Measurements from ENCODE around the gene KRTAP19-2. TPM values are rescaled to one million over a fixed set of nuclear protein-coding genes. Genes with fewer than 3 reads are reported as not detected.

Gene KRTAP19-2
- total RNA-seq, 1 donor from 2014 or later = not detected

GRCh38 chr21:30491963-30492428 is 4.8 kb upstream of the KRTAP19-2 start, which contains the start of gene KRTAP19-3:
Gene KRTAP19-3, minus strand, starts transcription at chr21:30492013. Its CDS starts 56 bp downstream, at chr21:30491957.
- ATAC-seq = no peak
- Histone ChIP-seq H3K4me3 (no peak within 1 kb of the TSS), H3K4me1 (no peaks in the 10 kb centered on the region), H3K36me3 (no peaks in the 10 kb centered on the region), H3K27me3 (no peaks in the 10 kb centered on the region), H3K9me3 (no peaks in the 10 kb centered on the region), H3K27ac (no peak within 1 kb of the TSS)
- intact Hi-C loops (cut with DNase I) = no loop called here
- TF ChIP-seq, protein P1, sequence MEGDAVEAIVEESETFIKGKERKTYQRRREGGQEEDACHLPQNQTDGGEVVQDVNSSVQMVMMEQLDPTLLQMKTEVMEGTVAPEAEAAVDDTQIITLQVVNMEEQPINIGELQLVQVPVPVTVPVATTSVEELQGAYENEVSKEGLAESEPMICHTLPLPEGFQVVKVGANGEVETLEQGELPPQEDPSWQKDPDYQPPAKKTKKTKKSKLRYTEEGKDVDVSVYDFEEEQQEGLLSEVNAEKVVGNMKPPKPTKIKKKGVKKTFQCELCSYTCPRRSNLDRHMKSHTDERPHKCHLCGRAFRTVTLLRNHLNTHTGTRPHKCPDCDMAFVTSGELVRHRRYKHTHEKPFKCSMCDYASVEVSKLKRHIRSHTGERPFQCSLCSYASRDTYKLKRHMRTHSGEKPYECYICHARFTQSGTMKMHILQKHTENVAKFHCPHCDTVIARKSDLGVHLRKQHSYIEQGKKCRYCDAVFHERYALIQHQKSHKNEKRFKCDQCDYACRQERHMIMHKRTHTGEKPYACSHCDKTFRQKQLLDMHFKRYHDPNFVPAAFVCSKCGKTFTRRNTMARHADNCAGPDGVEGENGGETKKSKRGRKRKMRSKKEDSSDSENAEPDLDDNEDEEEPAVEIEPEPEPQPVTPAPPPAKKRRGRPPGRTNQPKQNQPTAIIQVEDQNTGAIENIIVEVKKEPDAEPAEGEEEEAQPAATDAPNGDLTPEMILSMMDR (IDR thresholded peaks at IDR 0.05) = no peak
- no peak for DNase-seq

- no peak for DNase-seq
- H3K4me3 ChIP-seq = no peak overlapping the region
- intact Hi-C loops (cut with DNase I) = no loop called here
Observed at GRCh38 chr21:30486180-30486579, 1.1 kb downstream of the KRTAP19-2 start.

DNA sequence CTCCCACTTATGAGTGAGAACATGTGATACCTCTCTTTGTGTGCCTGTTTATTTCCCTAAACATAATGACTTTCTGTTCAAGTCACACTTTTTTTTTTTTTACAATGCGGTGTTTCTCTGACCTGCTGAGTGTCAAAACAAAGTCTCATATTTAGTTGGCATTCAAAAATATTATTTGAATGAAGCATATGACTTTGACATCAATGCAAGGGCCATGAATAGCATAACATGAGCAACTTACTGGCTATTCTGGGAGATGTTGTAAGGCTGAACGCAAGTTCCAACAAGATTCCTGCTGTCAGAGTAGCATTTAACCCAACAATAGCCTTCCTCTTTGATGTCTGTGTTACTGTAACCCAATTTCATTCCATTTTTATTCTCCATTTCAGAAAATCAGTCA is 5.1 kb downstream of the KRTAP19-2 start:
- TF ChIP-seq, protein P1 (IDR thresholded peaks at IDR 0.05) = no peak
- ATAC-seq = no peak

More at GRCh38 chr21:30486180-30486579, 1.1 kb downstream of the KRTAP19-2 start:
- ATAC-seq = no peak
- no peaks in the 10 kb centered on the region for H3K27me3 ChIP-seq
- no peaks in the 10 kb centered on the region for H3K4me1 ChIP-seq
- TF ChIP-seq, protein P1 (IDR thresholded peaks at IDR 0.05) = no peak
- H3K36me3 ChIP-seq = no peaks in the 10 kb centered on the region
- H3K9me3 ChIP-seq = no peaks in the 10 kb centered on the region
- no peak overlapping the region for H3K27ac ChIP-seq

DNA sequence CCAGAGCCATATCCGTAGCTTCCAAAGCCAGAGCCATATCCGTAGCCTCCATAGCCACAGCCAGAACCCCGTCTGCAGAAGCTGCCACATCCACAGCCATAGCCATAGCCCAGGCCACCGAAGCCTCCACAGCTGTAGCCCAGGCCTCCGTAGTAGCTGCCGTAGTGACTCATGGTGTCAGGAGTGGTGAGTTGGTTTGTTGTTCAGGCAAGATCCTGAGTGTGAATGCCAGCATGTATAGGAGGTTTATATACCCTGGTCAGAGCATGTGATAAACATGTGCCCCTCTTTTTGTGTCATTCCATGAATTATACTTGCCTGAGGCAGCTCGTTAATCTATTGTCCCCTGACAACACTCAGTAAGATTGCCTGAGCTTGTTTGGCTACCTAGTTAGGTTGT is 7.1 kb downstream of the KRTAP19-2 start, which contains the start of gene KRTAP19-1:
Gene KRTAP19-1, minus strand, starts transcription at position 223 of the 400 bp plus-strand sequence. Its CDS starts 50 bp downstream, at position 173.
- no peak for DNase-seq
- no peaks in the 10 kb centered on the region for H3K27me3 ChIP-seq
- H3K4me1 ChIP-seq = no peaks in the 10 kb centered on the region
- ATAC-seq = no peak
- intact Hi-C loops (cut with DNase I) = no loop called here
- no peak within 1 kb of the TSS for H3K27ac ChIP-seq
- H3K36me3 ChIP-seq = no peaks in the 10 kb centered on the region
- TF ChIP-seq, protein P1 (IDR thresholded peaks at IDR 0.05) = no peak
- H3K4me3 ChIP-seq = no peak within 1 kb of the TSS
- no peaks in the 10 kb centered on the region for H3K9me3 ChIP-seq

More for the DNA sequence above, 5.1 kb downstream of the KRTAP19-2 start:
- Histone ChIP-seq H3K9me3 (no peaks in the 10 kb centered on the region), H3K27me3 (no peaks in the 10 kb centered on the region), H3K4me1 (no peaks in the 10 kb centered on the region), H3K27ac (no peak overlapping the region), H3K4me3 (no peak overlapping the region), H3K36me3 (no peaks in the 10 kb centered on the region)
- intact Hi-C loops (cut with DNase I) = no loop called here
- no peak for DNase-seq

DNA sequence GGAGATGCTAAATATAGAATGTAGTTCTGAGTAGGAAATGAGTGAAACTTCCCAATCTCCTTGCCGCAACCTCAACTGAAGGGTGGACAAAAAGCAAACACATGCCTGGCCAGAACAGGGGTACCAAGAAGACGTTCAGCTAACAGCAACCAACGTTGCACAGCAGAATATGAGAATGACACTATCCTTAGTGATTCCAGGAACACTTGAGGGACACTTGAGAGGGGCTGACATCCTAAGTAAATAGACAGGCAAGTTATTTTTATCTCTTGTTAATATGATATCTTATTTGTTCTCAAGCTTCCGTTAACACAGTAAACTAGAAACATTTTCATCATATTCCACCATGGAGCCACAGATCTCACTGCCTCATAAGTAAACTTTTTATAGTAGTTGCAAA is 8.0 kb downstream of the KRTAP19-2 start:
- no peaks in the 10 kb centered on the region for H3K36me3 ChIP-seq
- TF ChIP-seq, protein P1 (IDR thresholded peaks at IDR 0.05) = no peak
- H3K4me3 ChIP-seq = no peak overlapping the region
- no peaks in the 10 kb centered on the region for H3K27me3 ChIP-seq
- intact Hi-C loops (cut with DNase I) = no loop called here
- H3K27ac ChIP-seq = no peak overlapping the region
- no peaks in the 10 kb centered on the region for H3K4me1 ChIP-seq
- H3K9me3 ChIP-seq = no peaks in the 10 kb centered on the region
- DNase-seq (no peak), ATAC-seq (no peak)

DNA sequence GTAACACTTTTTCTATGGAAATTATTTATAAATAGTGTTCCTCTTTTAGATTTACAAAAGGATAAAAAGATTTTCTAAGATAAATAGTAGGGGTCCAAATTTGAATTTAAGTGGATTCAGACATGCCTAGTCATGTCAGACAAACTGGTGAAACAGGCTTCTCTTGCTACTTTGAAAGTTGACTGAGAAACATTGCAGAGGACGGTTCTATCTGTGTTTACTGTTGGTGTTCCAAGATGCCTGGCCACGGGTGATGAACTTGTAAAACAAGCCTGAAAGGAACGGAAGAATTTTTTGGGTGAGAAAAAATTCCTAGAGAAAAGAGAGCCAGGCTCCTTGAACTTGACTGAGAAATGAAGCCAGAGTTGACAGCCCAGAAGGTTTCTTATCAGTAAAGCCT is 9.2 kb downstream of the KRTAP19-2 start:
- H3K4me1 ChIP-seq = no peaks in the 10 kb centered on the region
- H3K27ac ChIP-seq = no peak overlapping the region
- no peaks in the 10 kb centered on the region for H3K27me3 ChIP-seq
- H3K4me3 ChIP-seq = no peak overlapping the region
- H3K9me3 ChIP-seq = no peaks in the 10 kb centered on the region
- intact Hi-C loops (cut with DNase I) = no loop called here
- ATAC-seq (no peak), DNase-seq (no peak)
- TF ChIP-seq, protein P1 (IDR thresholded peaks at IDR 0.05) = no peak
- H3K36me3 ChIP-seq = no peaks in the 10 kb centered on the region
